HCT116 (cell line): ENCODE results near the gene GGTLC2.

Experiments
- EZH2 ChIP-seq: fragments of 200-600 bp; sonication (generic); IDR thresholded peaks from 2 replicates; pipeline ENCODE4 v1.6.1; 2017; ENCODE audit warnings: antibody characterized with exemption, mixed run types
- SIN3A ChIP-seq: IDR thresholded peaks from 2 replicates; pipeline ENCODE4 v1.6.1; 2012; ENCODE audit warnings: low read depth
- TF ChIP-seq, protein P1 (sequence below), 3 experiments: fragments of 200-600 bp in 1 of 3; sonication (generic) in 1 of 3; IDR thresholded peaks in 2 of 3; conservative IDR thresholded peaks in 1 of 3; 2 replicates each; pipeline ENCODE4 v1.5.1; 2012 to 2017; ENCODE audit warnings: low read depth in 2 of 3, low read length in 2 of 3, antibody characterized with exemption in 1 of 3, borderline replicate concordance in 1 of 3, control low read depth in 1 of 3, mild to moderate bottlenecking in 1 of 3, mixed read lengths in 1 of 3, mixed run types in 1 of 3, moderate library complexity in 1 of 3; ENCODE audit not compliant: insufficient read depth in 1 of 3
- TF ChIP-seq, protein P2 (sequence below): IDR thresholded peaks from 2 replicates; pipeline ENCODE4 v1.6.1; 2012; ENCODE audit warnings: low read depth

DNA sequence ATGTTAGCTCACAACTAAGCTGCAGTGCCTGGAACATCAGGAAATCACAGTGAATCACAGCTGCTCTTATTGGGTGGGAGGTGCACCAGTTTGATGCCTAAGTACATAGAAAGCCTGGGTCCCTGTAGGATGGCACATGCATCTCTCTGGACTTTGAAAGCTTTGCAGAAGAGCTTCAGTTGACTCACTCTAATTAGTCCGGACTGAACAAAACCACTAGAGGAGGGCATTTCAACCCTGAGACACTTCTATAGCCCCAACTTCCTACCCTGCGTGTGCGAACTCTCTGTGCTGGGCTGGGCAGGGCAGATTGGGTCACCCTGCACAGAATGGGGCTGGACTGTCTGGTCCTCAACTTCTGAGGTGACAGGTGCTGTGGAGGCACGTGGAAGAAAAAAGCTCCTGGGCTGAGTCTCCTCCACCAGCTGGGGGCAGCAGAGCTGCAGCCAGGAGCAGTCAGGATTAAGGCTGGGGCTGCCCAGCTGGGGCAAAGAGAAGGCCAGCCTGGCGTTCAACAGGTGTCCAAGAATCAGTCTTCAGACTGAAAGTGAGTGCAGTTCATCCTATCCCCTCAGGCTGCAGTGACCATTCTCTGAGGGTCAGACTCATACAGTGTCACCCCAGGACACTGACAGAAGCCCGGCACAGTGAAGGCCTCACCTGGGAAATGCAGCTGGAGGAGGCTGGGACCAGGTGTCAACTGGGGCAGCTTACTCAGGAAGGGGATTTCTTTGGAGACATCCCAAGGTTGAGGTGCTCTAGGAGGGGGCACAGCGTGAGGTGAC lies 22.1 kb downstream of the GGTLC2 start:
- no peak for TF ChIP-seq EZH2
- no peak for TF ChIP-seq SIN3A
- TF ChIP-seq, protein P1, sequence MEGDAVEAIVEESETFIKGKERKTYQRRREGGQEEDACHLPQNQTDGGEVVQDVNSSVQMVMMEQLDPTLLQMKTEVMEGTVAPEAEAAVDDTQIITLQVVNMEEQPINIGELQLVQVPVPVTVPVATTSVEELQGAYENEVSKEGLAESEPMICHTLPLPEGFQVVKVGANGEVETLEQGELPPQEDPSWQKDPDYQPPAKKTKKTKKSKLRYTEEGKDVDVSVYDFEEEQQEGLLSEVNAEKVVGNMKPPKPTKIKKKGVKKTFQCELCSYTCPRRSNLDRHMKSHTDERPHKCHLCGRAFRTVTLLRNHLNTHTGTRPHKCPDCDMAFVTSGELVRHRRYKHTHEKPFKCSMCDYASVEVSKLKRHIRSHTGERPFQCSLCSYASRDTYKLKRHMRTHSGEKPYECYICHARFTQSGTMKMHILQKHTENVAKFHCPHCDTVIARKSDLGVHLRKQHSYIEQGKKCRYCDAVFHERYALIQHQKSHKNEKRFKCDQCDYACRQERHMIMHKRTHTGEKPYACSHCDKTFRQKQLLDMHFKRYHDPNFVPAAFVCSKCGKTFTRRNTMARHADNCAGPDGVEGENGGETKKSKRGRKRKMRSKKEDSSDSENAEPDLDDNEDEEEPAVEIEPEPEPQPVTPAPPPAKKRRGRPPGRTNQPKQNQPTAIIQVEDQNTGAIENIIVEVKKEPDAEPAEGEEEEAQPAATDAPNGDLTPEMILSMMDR (IDR thresholded peaks at IDR 0.05 in 2 of 3, conservative IDR thresholded peaks at IDR 0.05 in 1 of 3; ENCODE audit: borderline replicate concordance in 1 of 3, insufficient read depth in 1 of 3, low read depth in 2 of 3, low read length in 2 of 3) = peak; percentile 60 to 81 (median 64); a peak in 5 of 6 replicates
- TF ChIP-seq, protein P2, sequence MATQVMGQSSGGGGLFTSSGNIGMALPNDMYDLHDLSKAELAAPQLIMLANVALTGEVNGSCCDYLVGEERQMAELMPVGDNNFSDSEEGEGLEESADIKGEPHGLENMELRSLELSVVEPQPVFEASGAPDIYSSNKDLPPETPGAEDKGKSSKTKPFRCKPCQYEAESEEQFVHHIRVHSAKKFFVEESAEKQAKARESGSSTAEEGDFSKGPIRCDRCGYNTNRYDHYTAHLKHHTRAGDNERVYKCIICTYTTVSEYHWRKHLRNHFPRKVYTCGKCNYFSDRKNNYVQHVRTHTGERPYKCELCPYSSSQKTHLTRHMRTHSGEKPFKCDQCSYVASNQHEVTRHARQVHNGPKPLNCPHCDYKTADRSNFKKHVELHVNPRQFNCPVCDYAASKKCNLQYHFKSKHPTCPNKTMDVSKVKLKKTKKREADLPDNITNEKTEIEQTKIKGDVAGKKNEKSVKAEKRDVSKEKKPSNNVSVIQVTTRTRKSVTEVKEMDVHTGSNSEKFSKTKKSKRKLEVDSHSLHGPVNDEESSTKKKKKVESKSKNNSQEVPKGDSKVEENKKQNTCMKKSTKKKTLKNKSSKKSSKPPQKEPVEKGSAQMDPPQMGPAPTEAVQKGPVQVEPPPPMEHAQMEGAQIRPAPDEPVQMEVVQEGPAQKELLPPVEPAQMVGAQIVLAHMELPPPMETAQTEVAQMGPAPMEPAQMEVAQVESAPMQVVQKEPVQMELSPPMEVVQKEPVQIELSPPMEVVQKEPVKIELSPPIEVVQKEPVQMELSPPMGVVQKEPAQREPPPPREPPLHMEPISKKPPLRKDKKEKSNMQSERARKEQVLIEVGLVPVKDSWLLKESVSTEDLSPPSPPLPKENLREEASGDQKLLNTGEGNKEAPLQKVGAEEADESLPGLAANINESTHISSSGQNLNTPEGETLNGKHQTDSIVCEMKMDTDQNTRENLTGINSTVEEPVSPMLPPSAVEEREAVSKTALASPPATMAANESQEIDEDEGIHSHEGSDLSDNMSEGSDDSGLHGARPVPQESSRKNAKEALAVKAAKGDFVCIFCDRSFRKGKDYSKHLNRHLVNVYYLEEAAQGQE = no peak
